RKO (cell line): ENCODE results near the gene ETV4.

Experiments
- DNase-seq: peaks from one replicate; pipeline ENCODE4 v3.0.0-alpha.2; 2016; ENCODE audit warnings: low spot score

ETV4 gene

GRCh38 chr17:43546319-43547188 lies at the start of gene ETV4:
TSS of gene ETV4 (minus strand) at chr17:43546340. CDS start at chr17:43545617, 723 bp downstream.
- DNase-seq, result peak; percentile 95

GRCh38 chr17:43595466-43595865 lies 49.3 kb upstream of the ETV4 start:
- DNase-seq, result no peak

GRCh38 chr17:43591779-43592562 lies 45.8 kb upstream of the ETV4 start:
- DNase-seq, result no peak

- DNase-seq, result no peak
Observed at GRCh38 chr17:43591001-43591400, 44.9 kb upstream of the ETV4 start.

GRCh38 chr17:43588664-43589435 lies 42.7 kb upstream of the ETV4 start:
- no peak for DNase-seq

GRCh38 chr17:43588121-43588520 lies 42.0 kb upstream of the ETV4 start:
- no peak for DNase-seq

GRCh38 chr17:43587647-43588046 lies 41.5 kb upstream of the ETV4 start:
- no peak for DNase-seq

- DNase-seq, result no peak
Observed at GRCh38 chr17:43584666-43585102, 38.5 kb upstream of the ETV4 start.

GRCh38 chr17:43583332-43583731 lies 37.2 kb upstream of the ETV4 start:
- DNase-seq, result no peak

GRCh38 chr17:43581613-43582012 lies 35.5 kb upstream of the ETV4 start:
- DNase-seq, result no peak

- DNase-seq, result no peak
Observed at GRCh38 chr17:43581130-43581529, 35.0 kb upstream of the ETV4 start.

- no peak for DNase-seq
Observed at GRCh38 chr17:43579566-43580140, 33.5 kb upstream of the ETV4 start.

GRCh38 chr17:43578699-43579565 lies 32.8 kb upstream of the ETV4 start:
- no peak for DNase-seq

- DNase-seq, result no peak
Observed at GRCh38 chr17:43578404-43578698, 32.2 kb upstream of the ETV4 start.

GRCh38 chr17:43577664-43578403 lies 31.7 kb upstream of the ETV4 start:
- no peak for DNase-seq

GRCh38 chr17:43576563-43577229 lies 30.6 kb upstream of the ETV4 start:
- peak; percentile 68 for DNase-seq

- DNase-seq, result no peak
Observed at GRCh38 chr17:43574896-43575525, 28.9 kb upstream of the ETV4 start.

GRCh38 chr17:43574348-43574747 lies 28.2 kb upstream of the ETV4 start:
- DNase-seq, result no peak

GRCh38 chr17:43573579-43574321 lies 27.6 kb upstream of the ETV4 start:
- no peak for DNase-seq
